RPMI7951 (cell line): ENCODE data around the gene CDC42BPG. TPM values are rescaled to one million over a fixed set of nuclear protein-coding genes. Genes with fewer than 3 reads are reported as not detected.

Experiments used
- DNase-seq: peaks from one replicate; pipeline ENCODE4 v3.0.0-alpha.2; 2012; ENCODE audit warnings: low read depth
- total RNA-seq: library from RNA; depleted of rRNA; stranded (reverse); fragments of >200 nt; shearing (Covaris generic); gene quantifications from 2 replicates; pipeline ENCODE4 v1.2.3, GENCODE V29; 2014

CDC42BPG gene
- total RNA-seq, 1 experiment from 2014 or later = not detected

DNA sequence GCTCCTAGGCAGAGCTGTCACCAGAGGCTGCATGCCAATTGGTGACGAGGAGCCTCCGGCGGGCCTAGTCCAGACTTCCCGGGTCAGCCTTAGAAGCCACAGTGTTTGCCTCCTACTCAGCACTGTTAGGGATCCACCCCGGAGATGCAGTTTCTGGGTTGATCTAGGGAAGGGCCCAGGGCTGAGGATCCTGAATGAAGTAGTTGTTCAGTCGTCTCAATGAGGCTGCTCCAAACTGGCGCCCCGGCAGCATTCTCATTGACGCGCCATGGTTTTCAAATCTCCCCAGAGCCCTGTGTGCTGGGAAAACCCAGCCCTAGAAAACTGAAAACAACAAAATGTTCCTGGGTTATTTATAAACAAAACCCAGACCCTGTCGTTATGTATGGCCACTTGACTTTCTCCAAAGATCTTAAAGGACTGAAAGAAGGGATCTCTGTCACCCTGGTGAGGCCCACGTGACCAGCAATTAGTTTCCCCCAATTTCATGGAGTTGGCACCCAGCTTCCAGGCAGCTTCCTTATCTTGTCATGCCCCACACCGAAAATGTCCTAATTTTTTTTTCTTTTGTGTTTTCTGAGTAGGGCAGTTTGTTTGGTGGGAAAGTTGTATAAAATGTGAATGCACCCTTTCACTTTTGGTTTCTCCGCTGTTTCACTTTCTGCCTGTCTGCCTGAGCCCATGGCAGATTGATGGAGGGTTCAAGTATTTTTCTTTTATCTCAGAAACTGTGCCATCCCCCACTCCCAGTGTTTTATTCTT is 36.0 kb upstream of the CDC42BPG start:
- DNase-seq = peak; percentile 69

DNA sequence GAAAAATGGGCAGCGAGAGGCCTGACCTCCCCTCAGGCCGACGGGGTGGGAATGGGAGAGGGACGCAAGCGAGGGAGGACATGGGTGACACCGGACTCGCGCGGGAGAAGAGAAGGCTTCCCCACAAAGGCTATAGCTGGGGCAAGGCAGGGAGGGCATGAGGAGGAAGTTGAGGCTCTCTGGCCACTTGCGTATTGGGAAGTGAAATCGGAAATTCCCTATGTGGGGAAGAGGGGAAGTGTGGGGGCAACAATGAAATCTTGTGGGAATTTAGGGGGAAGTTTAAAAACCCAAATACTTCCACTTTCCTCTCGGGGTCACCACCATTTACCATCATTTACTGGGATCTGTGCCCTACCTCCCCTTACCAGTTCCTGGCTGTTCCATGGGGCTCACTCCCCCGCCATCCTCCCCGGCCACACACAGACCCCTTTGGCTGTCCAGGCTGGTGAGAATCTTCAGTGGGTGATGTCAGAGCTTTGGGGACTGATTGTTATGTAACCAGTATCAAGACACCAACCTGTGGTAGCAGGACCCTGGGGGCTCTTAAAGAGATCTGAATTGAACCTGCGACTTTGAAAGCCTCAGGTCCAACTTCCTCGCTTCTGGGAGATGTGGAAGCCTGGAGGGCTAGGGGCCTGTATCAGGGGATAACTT is 34.9 kb upstream of the CDC42BPG start:
- DNase-seq = no peak

DNA sequence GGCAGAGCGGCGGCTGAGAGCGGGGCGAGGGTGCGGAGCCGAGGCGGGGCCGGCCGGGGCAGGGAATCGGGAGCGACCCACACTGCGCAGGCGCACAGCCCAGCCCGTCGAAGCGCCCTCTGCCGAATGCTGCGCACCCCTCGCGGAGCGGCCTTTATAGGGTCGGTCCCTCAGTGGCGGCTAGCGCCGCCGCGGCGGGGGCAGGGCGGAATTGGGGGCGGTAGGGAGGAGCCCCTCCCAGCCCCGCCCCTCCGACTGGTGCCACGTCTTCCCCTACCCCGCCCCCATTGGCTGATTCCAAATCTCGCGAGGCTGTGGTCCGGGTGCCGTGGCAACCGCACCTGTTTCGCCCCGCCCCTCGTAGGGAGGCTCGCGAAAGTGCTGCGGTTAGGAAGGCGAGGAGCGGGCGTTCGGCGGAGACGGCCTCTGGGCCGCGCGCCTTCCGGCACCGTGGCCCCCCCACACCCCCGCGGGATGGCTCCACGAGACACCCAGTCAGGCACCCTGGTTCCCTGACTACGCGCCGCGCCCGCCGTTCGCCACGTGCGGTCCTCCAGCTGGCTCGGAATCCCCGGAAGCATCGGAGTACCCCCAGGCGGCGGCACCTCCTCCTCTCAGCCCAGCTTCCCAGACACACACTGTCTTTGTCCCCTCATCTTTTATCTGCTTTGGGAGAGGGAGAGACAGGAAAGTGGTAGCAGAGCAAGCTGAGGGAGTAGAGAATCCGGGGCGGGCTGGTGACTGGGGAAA is 34.2 kb upstream of the CDC42BPG start, which contains the start of gene EHD1:
EHD1 (minus strand) TSS at position 128 of the 750 bp plus-strand sequence. CDS start 157 bp downstream, outside the sequence.
- DNase-seq = peak; percentile 96

DNA sequence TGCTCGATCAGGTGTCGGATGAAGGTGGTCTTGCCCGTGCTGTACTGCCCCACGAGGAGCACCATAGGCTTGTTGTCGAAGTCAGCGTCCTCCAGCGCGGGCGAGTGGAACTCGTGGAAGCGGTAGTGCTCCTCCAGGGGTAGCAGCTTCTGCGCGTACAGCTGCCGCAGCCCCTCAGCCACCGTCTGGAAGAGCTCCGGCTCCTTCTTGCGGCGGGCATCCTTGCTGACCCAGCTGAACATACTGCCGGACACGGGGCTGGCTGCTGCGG is 33.7 kb upstream of the CDC42BPG start:
- DNase-seq = no peak

DNA sequence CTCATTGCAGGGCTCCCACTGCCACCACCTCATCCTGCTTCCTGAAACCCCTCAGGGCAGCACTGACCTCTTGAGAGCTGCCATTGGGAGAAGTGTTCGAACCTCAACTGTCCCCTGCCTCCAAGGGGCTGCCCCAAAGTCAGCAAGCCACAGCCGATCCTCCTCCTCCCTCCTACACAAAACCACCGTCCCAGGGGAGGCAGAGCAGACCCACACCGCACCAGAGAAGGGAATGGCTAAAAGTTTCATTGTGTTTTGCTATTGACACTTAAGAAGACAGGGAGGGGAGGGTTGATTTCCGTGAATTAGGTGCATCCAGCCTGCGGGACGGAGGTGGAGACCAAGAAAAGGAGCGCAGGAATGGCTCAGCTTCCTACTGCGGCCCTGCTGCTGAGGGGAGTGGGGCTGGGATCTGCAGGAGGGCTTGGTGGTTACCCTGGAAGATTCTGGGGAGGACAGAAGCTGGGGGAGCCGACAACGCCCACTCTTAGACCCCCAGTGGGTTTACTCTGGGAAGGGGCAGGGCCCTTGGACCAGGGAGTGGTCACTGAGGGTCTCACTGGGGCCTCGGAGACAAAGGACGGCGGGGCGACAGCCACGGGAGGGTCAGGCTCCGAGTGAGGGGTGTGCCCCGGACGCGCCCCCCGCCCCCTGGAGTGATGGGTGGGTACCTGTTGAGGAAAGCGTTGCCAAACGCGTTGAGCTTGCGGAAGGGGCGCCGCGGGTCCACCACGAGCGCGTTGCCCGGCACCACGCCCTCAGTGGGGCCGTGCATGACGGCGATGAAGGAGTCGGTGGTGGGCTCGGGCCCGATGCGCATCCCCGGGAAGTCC is 33.2 kb upstream of the CDC42BPG start:
- DNase-seq = no peak

DNA sequence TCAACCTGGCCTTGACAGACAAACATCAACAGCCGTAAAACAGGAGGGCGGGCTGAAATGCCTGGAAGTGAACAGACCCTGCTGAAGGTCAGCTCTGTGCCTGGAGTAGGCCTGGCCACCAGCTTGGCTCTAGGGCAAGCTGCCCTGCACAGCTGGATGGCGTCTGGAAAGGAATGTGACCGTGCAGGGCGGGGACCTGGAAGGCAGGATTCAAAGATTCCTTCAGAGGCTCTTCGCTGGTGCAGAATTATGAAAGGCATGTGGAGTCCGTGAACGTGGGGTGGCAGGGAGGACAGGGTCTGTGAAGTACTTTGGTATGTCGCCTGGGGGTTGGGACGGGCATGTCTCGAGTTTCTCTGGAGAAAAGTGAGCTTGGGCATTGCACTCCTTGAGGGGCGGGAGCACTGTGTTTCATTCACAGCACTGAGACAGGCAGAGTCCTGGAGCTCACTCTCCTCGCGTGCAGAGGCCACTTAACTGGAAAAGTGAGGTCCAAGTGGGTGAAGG is 32.4 kb upstream of the CDC42BPG start:
- DNase-seq = peak; percentile 81

DNA sequence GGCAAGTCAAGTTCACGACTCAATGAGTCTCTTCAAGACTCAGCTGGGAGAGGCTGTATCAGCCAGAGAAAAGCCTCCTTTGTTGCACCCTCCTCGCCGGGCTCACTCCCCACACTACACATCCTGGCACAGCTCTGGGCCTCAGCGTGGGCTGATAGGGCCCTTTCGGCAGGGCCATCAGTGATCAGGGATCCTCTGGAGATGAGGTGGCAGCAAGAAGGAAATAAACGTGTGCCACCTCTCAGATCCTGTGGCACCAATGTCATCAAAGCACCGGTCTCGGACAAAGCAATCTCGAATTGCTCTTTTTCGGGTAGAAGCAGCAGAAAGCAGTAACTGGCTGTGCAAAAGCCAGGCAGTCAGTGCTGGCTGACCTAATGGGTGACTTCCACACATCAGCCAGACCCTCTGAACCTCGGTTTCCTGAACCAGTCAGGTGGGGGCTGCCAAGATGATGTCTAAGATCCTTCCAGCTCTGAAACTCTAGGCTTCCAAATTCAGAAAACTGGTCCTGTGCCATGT is 31.8 kb upstream of the CDC42BPG start:
- DNase-seq = no peak

DNA sequence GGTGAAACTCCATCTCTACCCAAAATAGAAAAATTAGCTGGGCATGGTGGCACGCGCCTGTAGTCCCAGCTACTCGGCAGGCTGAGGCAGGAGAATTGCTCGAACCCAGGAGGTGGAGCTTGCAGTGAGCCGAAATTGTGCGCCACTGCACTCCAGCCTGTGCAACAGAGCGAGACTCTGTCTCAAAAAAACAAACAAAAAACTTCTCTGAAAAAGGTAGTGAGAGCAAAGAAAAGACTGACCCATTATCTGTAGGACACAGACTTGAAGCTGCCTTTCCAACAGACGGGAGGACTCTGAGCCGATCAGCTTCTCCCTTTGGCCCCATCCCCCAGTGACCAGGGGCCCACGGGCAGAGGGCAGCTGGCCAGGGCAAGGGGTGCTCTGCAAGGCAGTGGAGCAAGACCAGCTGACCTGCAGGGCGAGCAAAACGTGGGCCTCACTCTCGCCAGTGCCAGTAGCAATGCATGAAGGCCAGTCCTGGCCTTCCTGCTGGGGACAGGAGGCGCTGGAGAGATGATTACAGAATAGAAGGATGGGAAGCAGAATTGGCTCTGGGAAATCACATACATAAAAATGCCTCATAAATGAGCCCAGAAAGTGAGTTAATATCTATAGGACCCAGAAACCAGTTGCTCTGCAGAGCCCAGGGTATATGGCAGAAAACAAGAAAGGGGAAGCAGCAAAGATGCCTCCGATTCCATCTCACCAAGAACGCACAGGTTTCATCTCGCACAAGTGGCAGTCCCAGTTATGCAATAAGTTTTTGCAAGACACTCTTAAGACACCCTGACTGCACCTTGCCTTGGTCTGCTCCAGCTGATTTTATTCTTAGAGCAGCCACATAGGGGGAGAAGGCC is 31.1 kb upstream of the CDC42BPG start:
- DNase-seq = no peak

DNA sequence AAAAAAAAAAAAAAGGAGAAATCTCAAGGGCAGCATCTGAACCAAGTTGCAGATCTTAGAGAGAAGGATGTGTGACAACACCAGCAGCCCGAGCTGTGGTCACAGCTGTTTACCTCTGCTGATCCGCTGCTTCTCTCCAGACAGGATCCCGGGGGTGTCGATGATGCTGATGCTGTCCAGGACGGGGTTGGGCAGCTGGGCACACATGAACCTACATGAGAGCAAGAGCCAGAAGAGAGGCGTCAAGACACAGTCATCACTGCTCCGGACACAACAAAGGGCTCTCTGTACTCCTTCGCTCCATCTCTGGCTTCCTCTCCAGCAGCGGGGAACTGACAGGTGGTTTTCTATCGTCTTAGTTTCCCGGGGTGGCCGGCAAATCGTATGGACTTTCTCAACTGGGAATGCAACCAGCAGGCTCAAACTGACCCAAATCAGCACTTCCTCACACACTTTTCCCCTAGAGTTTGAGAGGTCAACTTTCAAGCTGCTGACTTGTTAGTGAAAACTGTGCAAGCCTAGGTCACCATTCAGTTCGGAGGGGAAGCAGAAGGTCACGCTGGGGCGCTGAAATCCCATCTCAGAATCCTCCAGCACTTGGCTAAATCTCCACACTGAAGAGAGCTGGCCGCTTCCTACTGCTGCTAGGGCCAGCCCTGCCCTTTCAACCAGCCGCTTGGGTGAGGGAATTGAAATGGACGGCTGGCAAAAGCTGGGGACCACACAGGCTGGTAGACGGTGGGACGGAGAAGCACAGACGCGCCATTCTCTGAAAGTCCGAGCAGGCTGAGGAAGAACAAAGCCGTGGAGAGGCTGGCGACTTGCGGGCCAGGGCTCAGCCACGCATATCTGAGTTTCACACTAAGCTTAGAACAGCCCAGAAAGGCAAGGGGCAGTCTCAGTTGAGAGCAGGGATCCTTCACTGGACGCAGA is 30.1 kb upstream of the CDC42BPG start:
- DNase-seq = no peak

DNA sequence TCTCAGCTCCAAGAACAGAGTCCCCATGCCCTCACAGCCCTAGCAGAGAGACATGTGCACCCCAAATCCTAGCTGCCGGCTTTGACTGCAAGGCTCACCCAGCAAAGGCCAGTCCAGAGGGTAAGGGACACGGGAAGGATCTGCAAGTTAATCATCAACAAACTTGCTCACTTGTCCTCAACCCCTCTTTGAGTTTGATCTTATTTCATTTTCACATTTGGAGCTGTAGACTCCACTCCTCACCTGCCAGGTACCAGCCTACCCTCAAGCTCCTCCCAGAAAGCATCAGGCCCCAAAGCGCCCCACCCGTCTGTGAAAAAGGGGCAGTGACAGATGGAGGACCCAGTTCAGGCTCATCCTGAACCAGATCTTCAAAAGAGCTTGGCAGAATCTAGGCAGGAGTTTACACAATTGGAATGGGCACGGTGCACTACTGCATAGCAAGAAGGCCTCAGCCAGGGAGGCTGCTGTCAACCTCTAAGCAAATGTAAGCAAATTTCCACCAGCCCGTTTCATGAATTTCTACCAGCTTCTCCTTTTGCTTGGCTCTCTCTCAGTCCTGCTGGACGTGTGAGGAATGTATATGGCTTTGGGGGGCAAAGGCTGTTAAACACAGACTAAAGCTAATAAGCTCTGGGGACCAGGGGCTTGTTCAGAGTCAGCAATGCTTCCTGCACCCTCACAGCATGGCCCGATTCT is 28.5 kb upstream of the CDC42BPG start:
- DNase-seq = no peak

DNA sequence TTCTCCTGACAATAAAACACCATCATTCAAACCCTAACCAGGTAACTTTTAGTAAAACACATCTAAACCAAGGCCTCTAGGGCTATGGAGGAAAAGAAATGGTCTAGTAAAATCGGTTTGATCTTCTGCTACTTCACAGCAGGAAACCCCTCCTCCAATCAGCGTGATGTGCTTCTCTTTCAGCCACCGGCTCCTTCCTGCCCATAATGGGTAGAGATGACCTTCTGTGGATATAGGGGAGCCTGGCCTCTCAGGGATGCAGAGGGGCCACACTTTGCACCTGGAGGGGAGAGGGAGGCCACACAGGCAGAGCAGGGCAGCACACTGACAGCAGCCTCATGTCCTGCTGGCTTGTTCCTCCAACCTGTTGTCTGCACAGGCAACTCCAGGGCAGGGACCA is 27.0 kb upstream of the CDC42BPG start:
- DNase-seq = no peak

DNA sequence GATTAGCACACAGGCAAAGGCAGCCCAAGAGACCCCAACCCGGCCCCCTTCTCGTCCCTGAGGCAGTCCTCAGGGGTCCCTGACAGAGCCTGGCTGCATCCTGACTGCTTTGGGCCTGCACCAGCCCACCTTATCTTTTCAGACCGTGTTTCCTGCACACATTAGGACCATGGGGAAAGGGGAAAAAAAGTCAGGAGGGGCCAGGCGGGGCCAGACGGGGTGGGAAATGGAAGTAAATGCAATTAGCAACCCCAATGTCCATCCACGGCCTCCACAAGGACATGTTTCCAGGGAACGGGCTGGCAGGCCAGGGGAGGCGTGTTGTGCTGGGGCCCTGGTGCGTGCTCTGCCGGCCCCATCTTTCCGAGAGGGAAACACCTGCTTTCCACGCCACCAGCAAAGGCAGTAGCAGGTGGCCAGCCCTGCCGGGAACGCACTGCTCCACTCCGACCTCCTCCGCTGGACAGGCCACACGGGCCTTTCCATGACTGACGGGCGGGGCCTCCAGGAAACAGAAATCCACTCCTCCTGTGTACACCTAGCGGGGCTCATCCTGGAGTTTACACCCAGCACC is 26.5 kb upstream of the CDC42BPG start:
- no peak for DNase-seq

DNA sequence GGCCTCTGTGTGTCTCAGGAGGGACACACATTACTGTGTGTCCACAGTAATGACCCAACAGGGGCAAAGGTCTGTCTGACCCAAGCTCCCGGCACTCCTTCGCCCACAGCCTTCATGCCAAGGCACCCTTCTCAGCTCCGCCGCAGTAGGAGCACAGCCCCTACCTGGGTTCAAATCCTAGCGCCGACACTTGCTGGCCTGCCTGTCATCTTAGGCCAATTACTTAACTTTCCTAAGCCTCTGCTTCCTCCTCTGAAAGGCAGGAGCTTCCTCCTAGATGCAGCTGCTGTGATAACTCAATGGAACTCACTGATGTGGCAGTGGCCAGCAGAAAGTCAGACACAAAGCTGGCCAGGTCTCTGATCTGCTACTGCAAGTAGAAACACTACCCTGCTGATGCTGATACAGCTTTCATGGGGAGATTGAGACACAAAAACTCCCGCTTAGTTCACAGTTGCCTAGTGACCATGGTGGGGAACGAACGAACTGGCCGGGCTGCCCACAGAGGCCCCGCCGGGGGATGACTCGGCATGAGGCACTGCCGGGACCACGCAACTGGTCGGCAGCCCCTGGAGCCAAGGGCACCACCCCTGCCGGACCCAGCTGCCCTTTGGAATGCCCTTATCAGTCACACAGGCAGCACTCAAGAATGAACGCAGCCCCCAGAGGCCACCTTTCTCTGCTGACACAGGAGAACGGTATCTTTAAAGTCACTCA is 25.9 kb upstream of the CDC42BPG start:
- peak; percentile 90 for DNase-seq

DNA sequence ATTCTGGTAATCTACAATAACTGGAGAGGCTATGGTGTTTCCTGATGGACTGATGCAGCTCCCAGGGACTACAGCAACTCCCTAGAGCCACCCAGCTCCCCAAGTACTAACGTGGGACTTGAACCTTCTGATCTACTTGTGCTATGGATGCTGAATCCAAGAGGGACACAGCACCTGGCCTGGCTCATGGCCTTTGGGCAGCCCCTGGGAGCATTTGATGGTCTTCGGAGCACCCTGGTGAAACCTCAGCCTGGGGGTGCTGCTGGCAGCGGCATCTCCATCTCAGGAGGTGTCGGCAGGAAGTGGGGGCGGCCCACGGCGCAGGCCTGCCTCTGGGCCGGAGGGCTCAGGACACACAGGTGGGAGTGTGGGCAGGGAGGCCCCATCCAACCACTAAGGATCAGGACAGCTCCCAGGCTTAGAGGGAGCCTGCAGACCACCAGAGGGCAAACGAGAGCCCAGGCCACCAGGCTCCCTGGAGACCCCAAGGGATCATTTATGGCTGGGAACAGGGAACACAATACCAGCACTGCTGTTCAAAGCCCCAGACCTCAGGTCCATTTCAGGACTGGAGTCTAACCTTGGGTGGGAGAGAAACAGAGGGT is 25.2 kb upstream of the CDC42BPG start:
- no peak for DNase-seq

DNA sequence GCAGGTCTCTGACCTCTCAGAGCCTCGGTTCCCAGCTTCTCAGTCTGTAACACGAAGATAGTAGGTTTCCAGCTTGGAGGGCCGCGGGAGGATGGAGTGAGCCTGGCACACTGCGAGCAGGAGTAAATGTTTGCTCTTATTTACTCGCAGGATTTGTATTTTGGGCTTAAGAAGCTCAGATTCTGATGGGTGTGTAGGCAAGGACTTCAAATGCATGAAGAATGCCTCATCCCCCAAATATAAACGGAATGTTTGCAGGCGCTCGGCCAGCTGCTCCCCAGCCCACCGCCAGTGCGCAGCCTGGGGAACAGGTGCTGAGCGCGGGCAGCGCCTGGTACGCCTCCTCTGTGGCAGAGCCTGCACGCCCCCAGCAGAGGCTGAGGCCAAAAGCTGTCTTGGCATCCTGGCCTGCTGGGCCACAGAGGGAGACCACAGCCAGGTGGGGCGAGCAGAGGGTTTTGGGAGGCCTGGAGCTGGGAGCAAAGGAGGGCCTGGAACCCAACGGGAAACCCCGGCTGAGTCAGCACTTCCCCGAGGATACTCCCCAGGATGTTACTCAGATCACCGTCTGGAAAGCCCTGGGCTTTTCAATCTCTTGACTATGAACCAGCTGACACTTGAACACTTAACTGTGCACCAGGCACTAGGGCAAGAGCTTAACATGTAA is 24.6 kb upstream of the CDC42BPG start:
- DNase-seq = peak; percentile 96

DNA sequence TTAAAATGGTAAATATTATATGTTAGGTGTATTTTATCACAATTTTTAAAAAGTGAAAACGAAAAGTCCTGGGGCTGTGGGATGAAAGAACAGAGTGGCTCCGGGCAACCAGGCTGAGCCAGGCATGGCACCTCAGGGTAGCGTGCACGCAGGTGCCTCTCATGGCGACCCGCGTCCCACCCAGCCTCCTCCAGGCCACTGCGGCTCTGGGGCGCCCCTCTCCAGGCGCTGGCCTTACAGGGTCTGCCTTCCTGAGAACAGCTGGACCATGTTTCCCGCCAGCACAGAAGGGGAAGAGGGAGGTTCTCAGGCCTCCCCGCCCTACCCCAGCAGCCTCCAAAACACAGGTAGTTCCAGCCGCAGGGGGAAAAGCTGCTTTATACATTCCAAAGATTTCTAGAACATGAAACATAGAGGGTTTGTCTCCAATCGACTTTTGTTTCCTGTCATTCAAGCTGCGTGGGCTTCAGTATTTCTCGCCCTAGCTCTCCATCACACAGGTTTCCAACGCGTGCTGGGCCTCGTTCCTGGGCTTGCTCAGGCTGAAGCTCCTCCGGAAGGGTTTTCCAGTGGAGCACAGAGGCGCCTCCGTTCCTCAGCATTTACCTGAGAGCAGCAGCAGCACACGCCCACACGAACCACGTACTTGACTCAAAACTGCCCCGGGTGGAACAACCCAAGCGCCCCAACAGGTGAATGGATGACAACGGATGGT is 23.5 kb upstream of the CDC42BPG start:
- no peak for DNase-seq
